CD4-positive, alpha-beta T cell treated with Interleukin-15 for 4 hours (primary cell): ENCODE data around the gene SNAPC2.

Experiments
- DNase-seq: peaks from one replicate; pipeline ENCODE4 v3.0.0-alpha.2; 2020; ENCODE audit warnings: low spot score

SNAPC2 gene

GRCh38 chr19:7968796-7969554, 48.8 kb downstream of the SNAPC2 start:
- no peak for DNase-seq

- no peak for DNase-seq
These were observed 49.4 kb downstream of the SNAPC2 start for GRCh38 chr19:7969555-7969939.

DNA sequence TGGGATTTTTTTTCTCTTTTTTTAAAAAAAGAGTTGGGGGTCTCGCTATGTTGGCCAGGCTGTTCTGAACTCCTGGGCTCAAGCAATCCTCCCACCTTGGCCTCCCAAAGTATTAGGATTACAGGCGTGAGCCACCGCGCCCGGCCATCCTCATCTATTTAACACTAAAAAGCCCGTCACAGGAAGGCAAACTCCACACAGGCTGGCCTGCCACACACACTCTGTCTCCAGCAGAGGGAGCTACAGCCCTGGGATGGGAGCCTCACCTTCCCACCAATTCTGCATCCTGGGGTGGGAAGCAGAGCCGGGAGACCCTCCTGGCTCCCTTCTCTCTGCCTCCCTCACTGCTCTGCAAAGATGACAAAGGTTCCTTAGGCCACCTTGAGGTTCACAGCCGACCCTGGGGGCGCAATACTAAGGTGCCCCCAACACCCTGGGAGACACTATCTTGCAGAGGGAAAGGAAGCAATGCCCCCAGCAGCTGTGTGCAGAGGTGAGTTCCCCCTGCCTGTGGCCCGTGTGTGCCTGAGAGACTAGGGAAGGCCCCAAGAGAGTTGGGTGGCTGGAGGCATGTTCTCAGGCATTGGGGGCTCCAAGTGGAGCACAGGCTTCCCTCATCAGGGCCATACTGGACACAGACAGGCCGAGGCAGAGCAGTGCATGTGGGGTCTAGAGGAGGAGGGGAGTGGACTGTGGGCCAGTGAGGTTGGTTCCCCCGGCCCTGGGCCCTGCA, 50.7 kb downstream of the SNAPC2 start:
- peak; percentile 12 for DNase-seq

DNA sequence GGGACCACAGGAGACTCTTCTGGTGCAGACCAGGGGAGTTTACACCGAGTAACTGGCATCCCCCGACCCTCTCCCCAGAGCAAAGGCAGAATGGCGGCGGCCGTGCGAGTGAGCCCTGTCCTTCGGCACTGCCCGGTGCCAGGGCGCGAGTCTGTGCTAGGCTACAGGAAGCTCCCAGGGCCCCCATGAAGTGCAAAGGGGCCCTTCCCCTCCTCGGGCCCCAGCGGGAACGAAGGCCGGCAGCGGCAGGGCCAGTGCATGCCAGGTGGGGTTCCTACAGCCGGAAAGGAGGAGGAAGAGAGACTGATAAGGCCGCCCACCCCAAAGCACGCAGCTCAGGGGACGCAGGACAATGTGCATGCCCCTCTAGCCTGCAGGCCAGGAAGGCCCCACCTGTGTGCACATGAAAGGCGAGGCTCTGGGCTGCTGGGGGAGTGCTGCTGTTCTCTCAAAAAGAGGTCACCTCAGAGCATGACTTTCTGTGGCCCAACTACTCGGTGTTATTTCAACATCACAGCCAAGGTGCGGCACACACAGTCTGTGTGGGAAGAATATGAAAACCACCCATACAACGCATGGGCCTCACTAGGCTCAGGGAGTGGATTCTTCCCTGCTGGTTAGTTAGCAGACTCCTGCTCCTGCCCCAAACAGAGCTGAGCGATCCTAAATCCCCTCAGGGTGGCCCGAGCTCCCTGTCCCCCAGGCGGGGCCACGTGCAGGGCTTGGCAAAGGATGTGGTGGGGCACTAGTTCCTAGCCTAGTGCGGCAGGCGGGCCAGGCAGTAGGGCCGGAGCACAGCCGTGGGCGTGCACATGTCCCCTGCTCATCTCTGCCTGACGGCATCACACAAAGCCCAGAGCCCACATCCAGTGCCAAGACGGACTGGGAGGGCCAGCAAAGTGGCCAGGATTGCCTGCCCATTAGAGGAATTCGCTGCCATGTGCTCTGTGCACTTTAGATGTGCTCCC, 51.7 kb downstream of the SNAPC2 start:
- no peak for DNase-seq
